Activated T-helper 9 cell treated with anti-CD3 and anti-CD28 coated beads, Interleukin-2, amount 50 U/mL, for 16 hours (primary cell): ENCODE data around the gene SYT1.
"Not testable (repeated sequence)": the region's sequence is repeated elsewhere in the genome, so short reads cannot be mapped to it uniquely, and the experiment has no call there.

Experiments used
- DNase-seq: peaks from one replicate; pipeline ENCODE4 v3.0.0-alpha.2; 2020; ENCODE audit warnings: low read depth

The SYT1 gene

GRCh38 chr12:79140711-79141110 is 276.1 kb downstream of the SYT1 start:
- DNase-seq = no peak

GRCh38 chr12:79141776-79142175 is 277.2 kb downstream of the SYT1 start:
- DNase-seq = no peak

GRCh38 chr12:79143803-79144202 is 279.2 kb downstream of the SYT1 start:
- no peak for DNase-seq

GRCh38 chr12:79151956-79152355 is 287.4 kb downstream of the SYT1 start:
- DNase-seq = no peak

GRCh38 chr12:79155683-79156082 is 291.1 kb downstream of the SYT1 start:
- no peak for DNase-seq

GRCh38 chr12:79156846-79157463 is 292.4 kb downstream of the SYT1 start:
- no peak for DNase-seq

GRCh38 chr12:79161249-79161934 is 296.8 kb downstream of the SYT1 start:
- no peak for DNase-seq

- no peak for DNase-seq
Observed at GRCh38 chr12:79162147-79162772, 297.7 kb downstream of the SYT1 start.

GRCh38 chr12:79162948-79163347 is 298.4 kb downstream of the SYT1 start:
- no peak for DNase-seq

GRCh38 chr12:79164890-79165289 is 300.3 kb downstream of the SYT1 start:
- no peak for DNase-seq

GRCh38 chr12:79168687-79169086 is 304.1 kb downstream of the SYT1 start:
- DNase-seq = no peak

- DNase-seq = no peak
Observed at GRCh38 chr12:79174626-79175025, 310.1 kb downstream of the SYT1 start.

- DNase-seq = no peak
Observed at GRCh38 chr12:79183003-79183402, 318.4 kb downstream of the SYT1 start.

GRCh38 chr12:79183926-79184325 is 319.4 kb downstream of the SYT1 start:
- DNase-seq = no peak

GRCh38 chr12:79186506-79186905 is 321.9 kb downstream of the SYT1 start:
- DNase-seq = no peak

GRCh38 chr12:79187032-79187431 is 322.5 kb downstream of the SYT1 start:
- no peak for DNase-seq

GRCh38 chr12:79191391-79191790 is 326.8 kb downstream of the SYT1 start:
- no peak for DNase-seq

- DNase-seq = no peak
Observed at GRCh38 chr12:79194595-79194994, 330.0 kb downstream of the SYT1 start.

- DNase-seq = no peak
Observed at GRCh38 chr12:79199166-79199565, 334.6 kb downstream of the SYT1 start.

GRCh38 chr12:79200176-79200575 is 335.6 kb downstream of the SYT1 start:
- no peak for DNase-seq

- DNase-seq = no peak
Observed at GRCh38 chr12:79203058-79203647, 338.6 kb downstream of the SYT1 start.

- no peak for DNase-seq
Observed at GRCh38 chr12:79206871-79207270, 342.3 kb downstream of the SYT1 start.

- DNase-seq = not testable (repeated sequence)
Observed at GRCh38 chr12:79210403-79210802, 345.8 kb downstream of the SYT1 start.
